Effector CD8-positive, alpha-beta T cell (primary cell): ENCODE results near the gene GOLGA3.
"Not testable (repeated sequence)": the region's sequence is repeated elsewhere in the genome, so short reads cannot be mapped to it uniquely, and the experiment has no call there.

ENCODE experiments used
- DNase-seq: peaks from one replicate; lab custom pipeline; 2025; lab: John Stamatoyannopoulos, UW

GOLGA3 gene

GRCh38 chr12:132753670-132754069 lies 75.0 kb downstream of the GOLGA3 start:
- not testable (repeated sequence) for DNase-seq

GRCh38 chr12:132748319-132748718 lies 80.3 kb downstream of the GOLGA3 start:
- no peak for DNase-seq

GRCh38 chr12:132747896-132748295 lies 80.8 kb downstream of the GOLGA3 start:
- no peak for DNase-seq

- no peak for DNase-seq
Observed at GRCh38 chr12:132747395-132747794, 81.3 kb downstream of the GOLGA3 start.

GRCh38 chr12:132746613-132747012 lies 82.1 kb downstream of the GOLGA3 start:
- DNase-seq = no peak

- no peak for DNase-seq
Observed at GRCh38 chr12:132743831-132744230, 84.8 kb downstream of the GOLGA3 start.

GRCh38 chr12:132741620-132742019 lies 87.0 kb downstream of the GOLGA3 start:
- DNase-seq = no peak

GRCh38 chr12:132740652-132741051 lies 88.0 kb downstream of the GOLGA3 start:
- DNase-seq = no peak

GRCh38 chr12:132740313-132740646 lies 88.4 kb downstream of the GOLGA3 start:
- no peak for DNase-seq

GRCh38 chr12:132739600-132740312 lies 88.9 kb downstream of the GOLGA3 start:
- no peak for DNase-seq

- no peak for DNase-seq
Observed at GRCh38 chr12:132736913-132737312, 91.8 kb downstream of the GOLGA3 start.

- DNase-seq = no peak
Observed at GRCh38 chr12:132736378-132736777, 92.3 kb downstream of the GOLGA3 start.

- no peak for DNase-seq
Observed at GRCh38 chr12:132735496-132735895, 93.2 kb downstream of the GOLGA3 start.

- no peak for DNase-seq
Observed at GRCh38 chr12:132734206-132734605, 94.5 kb downstream of the GOLGA3 start.

- no peak for DNase-seq
Observed at GRCh38 chr12:132731574-132731973, 97.1 kb downstream of the GOLGA3 start.

GRCh38 chr12:132730353-132730752 lies 98.3 kb downstream of the GOLGA3 start:
- DNase-seq = no peak

- DNase-seq = no peak
Observed at GRCh38 chr12:132729541-132730320, 98.9 kb downstream of the GOLGA3 start.

GRCh38 chr12:132728502-132728901 lies 100.2 kb downstream of the GOLGA3 start:
- no peak for DNase-seq

- no peak for DNase-seq
Observed at GRCh38 chr12:132727091-132727794, 101.4 kb downstream of the GOLGA3 start.

GRCh38 chr12:132726386-132726785 lies 102.3 kb downstream of the GOLGA3 start:
- no peak for DNase-seq

- DNase-seq = no peak
Observed at GRCh38 chr12:132724506-132725241, 104.0 kb downstream of the GOLGA3 start.

GRCh38 chr12:132723764-132724140 lies 104.9 kb downstream of the GOLGA3 start:
- DNase-seq = no peak
